WTC11 (cell line): ENCODE measurements around the gene TMEM52. TPM values are rescaled to one million over a fixed set of nuclear protein-coding genes. Genes with fewer than 3 reads are reported as not detected.

ENCODE experiments used
- ATAC-seq: fragments of 200-7000 bp; cut with Tn5 transposase; 2 replicates; pipeline ENCODE4 v1.10.0; 2021; ENCODE audit warnings: mild to moderate bottlenecking, moderate library complexity
- CTCF ChIA-PET: fragments of 300-600 bp; sonication (Branson Sonifier 250); formaldehyde crosslinking; loops from one replicate; lab custom pipeline; 2021; ENCODE audit warnings: antibody characterized with exemption; lab: Charles Lee
- POLR2A ChIA-PET: fragments of 350-600 bp; sonication (Branson Sonifier 250); formaldehyde crosslinking; loops from one replicate; lab custom pipeline; 2021; ENCODE audit warnings: antibody characterized with exemption; lab: Charles Lee
- DNase-seq: peaks from one replicate; pipeline ENCODE4 v3.0.0; 2021; ENCODE audit warnings: low spot score
- H3K27ac Mint-ChIP-seq: 2 replicates; pipeline ENCODE4 v1.8.0; 2021; ENCODE audit warnings: mixed read lengths
- H3K27me3 Mint-ChIP-seq: 2 replicates; pipeline ENCODE4 v1.8.0; 2021; ENCODE audit warnings: low read depth, mild to moderate bottlenecking, moderate library complexity, mixed read lengths
- H3K36me3 Mint-ChIP-seq: 2 replicates; pipeline ENCODE4 v1.8.0; 2021; ENCODE audit warnings: mixed read lengths
- H3K4me1 Mint-ChIP-seq: 2 replicates; pipeline ENCODE4 v1.8.0; 2022; ENCODE audit warnings: mixed read lengths
- H3K4me3 Mint-ChIP-seq: 2 replicates; pipeline ENCODE4 v1.8.0; 2021; ENCODE audit warnings: mild to moderate bottlenecking, moderate library complexity, mixed read lengths
- H3K9me3 Mint-ChIP-seq: 2 replicates; pipeline ENCODE4 v1.8.0; 2021; ENCODE audit warnings: mixed read lengths
- FOXK1 ChIP-seq: sonication (generic); formaldehyde crosslinking; IDR thresholded peaks from 2 replicates; pipeline ENCODE4 v1.8.0; 2022; ENCODE audit warnings: mild to moderate bottlenecking, moderate library complexity, missing genetic modification reagents
- GABPB1 ChIP-seq: sonication (generic); formaldehyde crosslinking; IDR thresholded peaks from 2 replicates; pipeline ENCODE4 v1.8.1; 2023; ENCODE audit warnings: mild to moderate bottlenecking, missing genetic modification reagents
- JUN ChIP-seq: sonication (generic); formaldehyde crosslinking; IDR thresholded peaks from 2 replicates; pipeline ENCODE4 v1.8.0; 2023; ENCODE audit warnings: mild to moderate bottlenecking, missing genetic modification reagents
- SMAD3 ChIP-seq: sonication (generic); formaldehyde crosslinking; IDR thresholded peaks from 2 replicates; pipeline ENCODE4 v1.8.0; 2022; ENCODE audit warnings: missing genetic modification reagents, mild to moderate bottlenecking, borderline replicate concordance
- SMAD4 ChIP-seq: sonication (generic); formaldehyde crosslinking; IDR thresholded peaks from 2 replicates; pipeline ENCODE4 v1.8.0; 2022; ENCODE audit warnings: mild to moderate bottlenecking, missing genetic modification reagents
- SP1 ChIP-seq: sonication (generic); formaldehyde crosslinking; conservative IDR thresholded peaks from 2 replicates; pipeline ENCODE4 v1.8.1; 2022; ENCODE audit warnings: missing genetic modification reagents
- TEAD1 ChIP-seq: sonication (generic); formaldehyde crosslinking; IDR thresholded peaks from 2 replicates; pipeline ENCODE4 v1.8.0; 2022; ENCODE audit warnings: mild to moderate bottlenecking, missing genetic modification reagents
- ZNF671 ChIP-seq: fragments of 250-450 bp; sonication (Bioruptor Pico); IDR thresholded peaks from 2 replicates; pipeline ENCODE4 v1.8.0; 2021; ENCODE audit warnings: mild to moderate bottlenecking
- total RNA-seq: library from RNA; stranded (reverse); gene quantifications from 3 replicates; pipeline ENCODE4 v1.2.3, GENCODE V29; 2021
- TF ChIP-seq, protein P1 (sequence below): sonication (generic); formaldehyde crosslinking; IDR thresholded peaks from 2 replicates; pipeline ENCODE4 v1.8.0; 2023; ENCODE audit warnings: mild to moderate bottlenecking, missing genetic modification reagents
- TF ChIP-seq, protein P2 (sequence below): fragments of 250-450 bp; sonication (Bioruptor Pico); IDR thresholded peaks from 2 replicates; pipeline ENCODE4 v1.9.0; 2021; ENCODE audit warnings: moderate library complexity, mild to moderate bottlenecking, inconsistent platforms, borderline replicate concordance
- TF ChIP-seq, protein P3 (sequence below): sonication (generic); formaldehyde crosslinking; conservative IDR thresholded peaks from 2 replicates; pipeline ENCODE4 v1.8.1; 2023; ENCODE audit warnings: mild to moderate bottlenecking, low read depth, missing genetic modification reagents, moderate library complexity
- TF ChIP-seq, protein P4 (sequence below): sonication (generic); formaldehyde crosslinking; IDR thresholded peaks from 2 replicates; pipeline ENCODE4 v1.8.1; 2023; ENCODE audit warnings: mild to moderate bottlenecking, missing genetic modification reagents, borderline replicate concordance
- TF ChIP-seq, protein P5 (sequence below): fragments of 250-450 bp; sonication (Bioruptor Pico); IDR thresholded peaks from 2 replicates; pipeline ENCODE4 v1.9.0; 2021; ENCODE audit warnings: mild to moderate bottlenecking

TMEM52 gene
- total RNA-seq, 1 experiment from 2014 or later: 21.9 TPM

DNA sequence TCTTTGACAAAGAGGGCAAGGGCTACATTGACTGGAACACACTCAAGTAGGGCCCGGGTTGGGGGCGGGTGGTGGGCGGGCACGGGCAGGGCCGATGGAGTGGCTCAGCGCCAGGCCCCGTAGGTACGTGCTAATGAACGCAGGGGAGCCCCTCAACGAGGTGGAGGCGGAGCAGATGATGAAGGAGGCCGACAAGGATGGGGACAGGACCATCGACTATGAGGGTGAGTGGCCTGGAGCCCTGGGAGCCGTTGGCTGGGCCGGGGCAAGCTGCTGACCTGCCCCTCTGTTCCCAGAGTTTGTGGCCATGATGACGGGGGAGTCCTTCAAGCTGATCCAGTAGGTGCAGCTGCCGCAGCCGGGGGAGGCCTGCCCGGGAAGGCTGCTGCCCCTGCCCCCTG lies 2.2 kb downstream of the TMEM52 start:
- Mint-ChIP-seq H3K36me3 (no peaks in the 10 kb centered on the region), H3K4me3 (no peak overlapping the region), H3K9me3 (no peaks in the 10 kb centered on the region), H3K27ac (no peak overlapping the region), H3K4me1 (peaks cover 7% of the 10 kb centered on the region; the same call in 1 of the 2 replicates), H3K27me3 (no peaks in the 10 kb centered on the region)
- POLR2A ChIA-PET: no interaction called here
- TF ChIP-seq SP1 (CRISPR knock-in tag): no peak
- TF ChIP-seq, protein P1, sequence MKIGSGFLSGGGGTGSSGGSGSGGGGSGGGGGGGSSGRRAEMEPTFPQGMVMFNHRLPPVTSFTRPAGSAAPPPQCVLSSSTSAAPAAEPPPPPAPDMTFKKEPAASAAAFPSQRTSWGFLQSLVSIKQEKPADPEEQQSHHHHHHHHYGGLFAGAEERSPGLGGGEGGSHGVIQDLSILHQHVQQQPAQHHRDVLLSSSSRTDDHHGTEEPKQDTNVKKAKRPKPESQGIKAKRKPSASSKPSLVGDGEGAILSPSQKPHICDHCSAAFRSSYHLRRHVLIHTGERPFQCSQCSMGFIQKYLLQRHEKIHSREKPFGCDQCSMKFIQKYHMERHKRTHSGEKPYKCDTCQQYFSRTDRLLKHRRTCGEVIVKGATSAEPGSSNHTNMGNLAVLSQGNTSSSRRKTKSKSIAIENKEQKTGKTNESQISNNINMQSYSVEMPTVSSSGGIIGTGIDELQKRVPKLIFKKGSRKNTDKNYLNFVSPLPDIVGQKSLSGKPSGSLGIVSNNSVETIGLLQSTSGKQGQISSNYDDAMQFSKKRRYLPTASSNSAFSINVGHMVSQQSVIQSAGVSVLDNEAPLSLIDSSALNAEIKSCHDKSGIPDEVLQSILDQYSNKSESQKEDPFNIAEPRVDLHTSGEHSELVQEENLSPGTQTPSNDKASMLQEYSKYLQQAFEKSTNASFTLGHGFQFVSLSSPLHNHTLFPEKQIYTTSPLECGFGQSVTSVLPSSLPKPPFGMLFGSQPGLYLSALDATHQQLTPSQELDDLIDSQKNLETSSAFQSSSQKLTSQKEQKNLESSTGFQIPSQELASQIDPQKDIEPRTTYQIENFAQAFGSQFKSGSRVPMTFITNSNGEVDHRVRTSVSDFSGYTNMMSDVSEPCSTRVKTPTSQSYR (CRISPR knock-in tag): no peak
- TF ChIP-seq, protein P2, sequence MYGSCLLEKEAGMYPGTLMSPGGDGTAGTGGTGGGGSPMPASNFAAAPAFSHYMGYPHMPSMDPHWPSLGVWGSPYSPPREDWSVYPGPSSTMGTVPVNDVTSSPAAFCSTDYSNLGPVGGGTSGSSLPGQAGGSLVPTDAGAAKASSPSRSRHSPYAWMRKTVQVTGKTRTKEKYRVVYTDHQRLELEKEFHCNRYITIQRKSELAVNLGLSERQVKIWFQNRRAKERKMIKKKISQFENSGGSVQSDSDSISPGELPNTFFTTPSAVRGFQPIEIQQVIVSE (CRISPR knock-in tag): no peak
- TF ChIP-seq, protein P3, sequence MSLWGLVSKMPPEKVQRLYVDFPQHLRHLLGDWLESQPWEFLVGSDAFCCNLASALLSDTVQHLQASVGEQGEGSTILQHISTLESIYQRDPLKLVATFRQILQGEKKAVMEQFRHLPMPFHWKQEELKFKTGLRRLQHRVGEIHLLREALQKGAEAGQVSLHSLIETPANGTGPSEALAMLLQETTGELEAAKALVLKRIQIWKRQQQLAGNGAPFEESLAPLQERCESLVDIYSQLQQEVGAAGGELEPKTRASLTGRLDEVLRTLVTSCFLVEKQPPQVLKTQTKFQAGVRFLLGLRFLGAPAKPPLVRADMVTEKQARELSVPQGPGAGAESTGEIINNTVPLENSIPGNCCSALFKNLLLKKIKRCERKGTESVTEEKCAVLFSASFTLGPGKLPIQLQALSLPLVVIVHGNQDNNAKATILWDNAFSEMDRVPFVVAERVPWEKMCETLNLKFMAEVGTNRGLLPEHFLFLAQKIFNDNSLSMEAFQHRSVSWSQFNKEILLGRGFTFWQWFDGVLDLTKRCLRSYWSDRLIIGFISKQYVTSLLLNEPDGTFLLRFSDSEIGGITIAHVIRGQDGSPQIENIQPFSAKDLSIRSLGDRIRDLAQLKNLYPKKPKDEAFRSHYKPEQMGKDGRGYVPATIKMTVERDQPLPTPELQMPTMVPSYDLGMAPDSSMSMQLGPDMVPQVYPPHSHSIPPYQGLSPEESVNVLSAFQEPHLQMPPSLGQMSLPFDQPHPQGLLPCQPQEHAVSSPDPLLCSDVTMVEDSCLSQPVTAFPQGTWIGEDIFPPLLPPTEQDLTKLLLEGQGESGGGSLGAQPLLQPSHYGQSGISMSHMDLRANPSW (CRISPR knock-in tag): no peak
- no peak for TF ChIP-seq SMAD4 (CRISPR knock-in tag)
- TF ChIP-seq GABPB1 (CRISPR knock-in tag): no peak
- no peak for TF ChIP-seq JUN (CRISPR knock-in tag)
- TF ChIP-seq, protein P4, sequence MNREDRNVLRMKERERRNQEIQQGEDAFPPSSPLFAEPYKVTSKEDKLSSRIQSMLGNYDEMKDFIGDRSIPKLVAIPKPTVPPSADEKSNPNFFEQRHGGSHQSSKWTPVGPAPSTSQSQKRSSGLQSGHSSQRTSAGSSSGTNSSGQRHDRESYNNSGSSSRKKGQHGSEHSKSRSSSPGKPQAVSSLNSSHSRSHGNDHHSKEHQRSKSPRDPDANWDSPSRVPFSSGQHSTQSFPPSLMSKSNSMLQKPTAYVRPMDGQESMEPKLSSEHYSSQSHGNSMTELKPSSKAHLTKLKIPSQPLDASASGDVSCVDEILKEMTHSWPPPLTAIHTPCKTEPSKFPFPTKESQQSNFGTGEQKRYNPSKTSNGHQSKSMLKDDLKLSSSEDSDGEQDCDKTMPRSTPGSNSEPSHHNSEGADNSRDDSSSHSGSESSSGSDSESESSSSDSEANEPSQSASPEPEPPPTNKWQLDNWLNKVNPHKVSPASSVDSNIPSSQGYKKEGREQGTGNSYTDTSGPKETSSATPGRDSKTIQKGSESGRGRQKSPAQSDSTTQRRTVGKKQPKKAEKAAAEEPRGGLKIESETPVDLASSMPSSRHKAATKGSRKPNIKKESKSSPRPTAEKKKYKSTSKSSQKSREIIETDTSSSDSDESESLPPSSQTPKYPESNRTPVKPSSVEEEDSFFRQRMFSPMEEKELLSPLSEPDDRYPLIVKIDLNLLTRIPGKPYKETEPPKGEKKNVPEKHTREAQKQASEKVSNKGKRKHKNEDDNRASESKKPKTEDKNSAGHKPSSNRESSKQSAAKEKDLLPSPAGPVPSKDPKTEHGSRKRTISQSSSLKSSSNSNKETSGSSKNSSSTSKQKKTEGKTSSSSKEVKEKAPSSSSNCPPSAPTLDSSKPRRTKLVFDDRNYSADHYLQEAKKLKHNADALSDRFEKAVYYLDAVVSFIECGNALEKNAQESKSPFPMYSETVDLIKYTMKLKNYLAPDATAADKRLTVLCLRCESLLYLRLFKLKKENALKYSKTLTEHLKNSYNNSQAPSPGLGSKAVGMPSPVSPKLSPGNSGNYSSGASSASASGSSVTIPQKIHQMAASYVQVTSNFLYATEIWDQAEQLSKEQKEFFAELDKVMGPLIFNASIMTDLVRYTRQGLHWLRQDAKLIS (CRISPR knock-in tag): no peak
- TF ChIP-seq, protein P5, sequence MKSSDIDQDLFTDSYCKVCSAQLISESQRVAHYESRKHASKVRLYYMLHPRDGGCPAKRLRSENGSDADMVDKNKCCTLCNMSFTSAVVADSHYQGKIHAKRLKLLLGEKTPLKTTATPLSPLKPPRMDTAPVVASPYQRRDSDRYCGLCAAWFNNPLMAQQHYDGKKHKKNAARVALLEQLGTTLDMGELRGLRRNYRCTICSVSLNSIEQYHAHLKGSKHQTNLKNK (CRISPR knock-in tag): no peak
- TF ChIP-seq TEAD1 (CRISPR knock-in tag): no peak
- no peak for TF ChIP-seq FOXK1 (CRISPR knock-in tag)
- TF ChIP-seq ZNF671 (CRISPR knock-in tag): no peak
- TF ChIP-seq SMAD3 (CRISPR knock-in tag): no peak
- ATAC-seq: no peak
- CTCF ChIA-PET: interaction anchor here (0.5 to 5.7 kb wide), 5 partner anchors 8 to 344 kb away, joined by 3 to 46 read pairs (median 6); no protein-coding TSS in a partner anchor
- no peak for DNase-seq
